ENCODE data around the gene TBC1D1.

DNA sequence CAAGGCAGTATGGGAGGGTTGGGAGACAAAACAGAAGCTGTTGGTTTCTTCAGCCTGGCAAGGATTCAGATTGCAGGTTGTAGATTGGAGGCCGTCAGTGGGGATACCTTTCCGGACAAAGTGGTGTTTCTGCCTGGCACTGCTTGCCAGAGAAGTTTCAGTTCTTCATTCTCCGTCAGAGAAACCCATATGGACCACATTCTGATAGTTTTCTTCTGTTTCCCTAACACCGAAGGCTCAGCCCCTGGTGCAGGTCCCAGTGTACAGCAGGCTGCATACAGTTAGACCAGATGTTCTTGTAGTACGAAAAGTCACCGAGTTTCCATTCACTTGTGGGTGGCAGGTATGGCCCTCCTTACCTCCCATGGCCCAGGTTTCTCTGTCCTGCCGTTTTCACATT, 176.6 kb downstream of the TBC1D1 start:
- TF ChIP-seq, protein P1, sequence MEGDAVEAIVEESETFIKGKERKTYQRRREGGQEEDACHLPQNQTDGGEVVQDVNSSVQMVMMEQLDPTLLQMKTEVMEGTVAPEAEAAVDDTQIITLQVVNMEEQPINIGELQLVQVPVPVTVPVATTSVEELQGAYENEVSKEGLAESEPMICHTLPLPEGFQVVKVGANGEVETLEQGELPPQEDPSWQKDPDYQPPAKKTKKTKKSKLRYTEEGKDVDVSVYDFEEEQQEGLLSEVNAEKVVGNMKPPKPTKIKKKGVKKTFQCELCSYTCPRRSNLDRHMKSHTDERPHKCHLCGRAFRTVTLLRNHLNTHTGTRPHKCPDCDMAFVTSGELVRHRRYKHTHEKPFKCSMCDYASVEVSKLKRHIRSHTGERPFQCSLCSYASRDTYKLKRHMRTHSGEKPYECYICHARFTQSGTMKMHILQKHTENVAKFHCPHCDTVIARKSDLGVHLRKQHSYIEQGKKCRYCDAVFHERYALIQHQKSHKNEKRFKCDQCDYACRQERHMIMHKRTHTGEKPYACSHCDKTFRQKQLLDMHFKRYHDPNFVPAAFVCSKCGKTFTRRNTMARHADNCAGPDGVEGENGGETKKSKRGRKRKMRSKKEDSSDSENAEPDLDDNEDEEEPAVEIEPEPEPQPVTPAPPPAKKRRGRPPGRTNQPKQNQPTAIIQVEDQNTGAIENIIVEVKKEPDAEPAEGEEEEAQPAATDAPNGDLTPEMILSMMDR (conservative IDR thresholded peaks at IDR 0.05 in 1 of 2, IDR thresholded peaks at IDR 0.05 in 1 of 2; ENCODE audit: low read depth in 1 of 2, low read length in 2 of 2): no peak
- no peak for TF ChIP-seq EZH2 (IDR thresholded peaks at IDR 0.05; ENCODE audit: low read length, missing control alignments)
